Fibroblast of skin of right biceps (primary cell): ENCODE data around the gene AKAP5.
"Not testable (repeated sequence)": the region's sequence is repeated elsewhere in the genome, so short reads cannot be mapped to it uniquely, and the experiment has no call there.

Experiments
- DNase-seq: peaks from one replicate; pipeline ENCODE4 v3.0.0-alpha.2; 2013

The AKAP5 gene

GRCh38 chr14:64504310-64504896 is 39.1 kb downstream of the AKAP5 start, which contains the start of gene ZBTB1:
Gene ZBTB1 (plus strand): TSS chr14:64504770. CDS start chr14:64521505, 16,735 bp downstream.
- peak; percentile 90 for DNase-seq

GRCh38 chr14:64504897-64505794 is 39.8 kb downstream of the AKAP5 start:
- DNase-seq, result peak; percentile 92

DNA sequence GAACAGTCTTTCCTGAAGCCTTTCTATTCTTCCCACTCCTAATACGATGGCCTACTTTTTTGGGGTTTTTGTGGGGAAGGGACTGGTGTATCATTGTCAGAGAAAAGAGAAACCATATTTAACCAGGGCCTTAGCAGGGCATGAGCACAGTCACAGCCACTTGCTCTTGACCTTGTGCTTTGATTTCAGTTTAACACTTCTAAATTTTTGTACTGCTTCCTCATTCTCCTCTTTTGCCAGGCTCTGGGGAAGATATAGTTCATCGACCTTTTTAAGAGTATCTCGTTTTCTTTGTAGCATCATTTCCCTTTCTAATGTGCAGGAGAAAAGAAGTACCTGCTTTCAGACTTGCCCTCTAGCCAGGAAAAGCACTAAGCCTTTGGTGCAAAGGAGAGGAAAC is 41.4 kb downstream of the AKAP5 start:
- DNase-seq, result no peak

- peak; percentile 18 for DNase-seq
These were observed 42.3 kb downstream of the AKAP5 start for GRCh38 chr14:64507376-64508156.

DNA sequence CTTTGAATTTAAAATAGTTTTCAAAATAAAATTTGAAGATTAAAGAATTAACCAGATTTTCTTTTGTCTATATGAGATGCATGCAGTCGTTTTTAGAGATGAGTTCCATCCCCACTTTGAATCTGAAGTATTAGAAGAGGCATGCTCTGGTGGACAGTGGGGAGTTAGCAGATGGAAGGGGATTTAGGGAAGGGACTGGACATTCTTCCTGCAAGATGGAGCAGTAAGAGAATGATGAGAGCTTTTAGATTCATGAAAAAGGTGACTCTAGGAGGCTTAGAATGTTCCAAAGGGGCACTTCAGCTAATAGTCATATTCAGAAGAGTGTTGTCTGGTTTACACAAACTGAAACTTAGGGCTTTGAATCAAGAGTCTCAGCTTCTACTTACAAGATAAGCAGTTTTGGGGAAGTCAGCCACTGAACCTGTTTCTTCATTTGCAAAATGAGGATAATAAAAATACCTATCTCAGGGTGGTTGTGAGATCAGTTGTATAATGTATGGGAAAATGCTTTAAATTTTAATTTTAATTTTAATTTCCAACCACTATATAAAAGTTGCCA is 43.0 kb downstream of the AKAP5 start:
- no peak for DNase-seq

DNA sequence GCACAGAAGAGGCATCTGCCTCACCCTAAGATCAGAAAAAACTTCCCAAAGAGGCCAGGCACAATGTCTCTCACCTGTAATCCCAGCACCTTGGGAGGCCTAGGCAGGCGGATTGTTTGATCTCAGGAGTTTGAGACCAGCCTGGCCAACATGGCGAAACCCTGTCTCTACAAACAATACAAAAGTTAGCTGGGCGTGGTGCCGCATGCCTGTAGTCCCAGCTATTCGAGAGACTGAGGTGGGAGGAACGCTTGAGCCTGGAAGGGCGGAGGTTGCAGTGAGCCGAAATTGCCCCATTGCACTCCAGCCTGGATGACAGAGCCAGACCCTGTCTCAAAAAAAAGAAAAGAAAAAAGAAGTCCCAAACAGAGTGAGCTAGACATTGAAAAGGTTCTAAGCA is 43.7 kb downstream of the AKAP5 start:
- no peak for DNase-seq

DNA sequence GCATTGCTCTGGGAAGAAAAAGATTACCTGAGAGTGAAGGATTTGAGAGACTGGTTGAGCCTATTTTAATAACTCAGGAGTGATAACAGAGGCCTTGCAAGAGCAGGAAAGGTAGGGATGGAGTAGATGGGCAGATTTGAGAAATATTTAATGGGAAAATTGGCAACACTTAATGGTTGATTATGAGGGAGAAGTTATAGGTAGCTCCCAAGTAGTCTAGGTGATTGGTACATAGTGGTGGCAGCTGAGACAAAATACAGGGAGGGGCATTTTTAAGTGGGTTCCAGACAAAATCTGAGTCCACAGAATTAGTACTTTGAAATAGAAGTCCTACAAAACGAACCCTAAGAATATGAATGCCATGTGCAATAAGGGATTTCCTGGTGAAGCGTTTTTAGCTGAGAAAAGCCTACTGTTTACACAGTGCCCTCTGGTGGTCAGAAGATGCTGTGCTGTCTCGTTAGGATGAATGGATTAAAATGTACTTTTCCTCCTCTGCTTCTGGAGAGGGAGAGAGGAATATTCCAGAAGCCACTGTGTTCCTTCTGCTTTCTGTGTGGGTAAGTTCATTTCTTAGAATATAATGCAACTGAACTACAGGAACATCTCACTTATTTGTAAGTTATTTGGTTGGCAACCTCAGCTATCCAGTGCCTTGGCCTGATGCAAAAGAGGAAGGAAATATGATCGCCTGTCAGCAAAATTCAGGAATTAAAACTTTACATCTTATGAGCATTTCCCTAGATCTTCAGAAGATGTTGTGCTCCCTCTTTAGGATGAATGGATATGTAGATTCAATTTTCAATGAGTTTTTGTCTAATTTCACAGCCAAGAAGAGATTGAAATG is 45.7 kb downstream of the AKAP5 start:
- peak; percentile 64 for DNase-seq

DNA sequence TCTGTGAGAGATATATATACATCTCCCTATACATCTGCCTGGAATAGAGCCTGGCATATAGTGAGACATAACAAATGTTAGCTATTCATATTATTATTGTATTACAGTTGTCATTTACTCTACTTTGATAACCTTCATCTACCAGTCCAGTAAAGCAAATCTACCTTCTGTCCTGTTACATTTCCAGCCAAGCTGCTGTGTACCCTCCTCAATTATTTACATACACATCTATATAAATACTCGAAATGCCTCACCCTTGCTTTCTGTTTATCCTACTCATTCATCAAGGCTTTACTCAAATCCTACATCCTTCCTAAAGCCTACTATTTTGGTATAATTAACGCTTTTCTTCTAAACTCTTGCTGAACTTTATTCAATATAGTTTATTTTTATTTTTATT is 48.0 kb downstream of the AKAP5 start:
- DNase-seq, result no peak

DNA sequence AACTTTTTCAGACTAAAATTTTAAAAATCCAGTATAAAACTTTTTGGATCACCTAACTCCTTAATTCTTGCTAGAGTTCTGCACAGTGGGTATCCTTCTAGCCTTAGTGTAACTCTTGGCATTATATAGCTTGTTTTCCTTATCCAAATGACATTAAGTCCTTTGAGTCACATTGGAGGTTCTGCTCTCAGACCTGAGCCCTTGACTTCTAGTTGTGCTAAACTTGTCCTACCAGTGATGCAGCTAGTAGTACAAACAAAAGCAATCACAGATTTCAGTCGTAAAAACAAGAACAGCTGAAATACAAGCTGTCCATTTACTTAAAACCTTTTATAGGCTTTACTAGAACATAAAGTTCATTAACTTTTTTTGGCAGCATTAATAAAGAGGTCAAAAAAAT is 49.8 kb downstream of the AKAP5 start:
- DNase-seq, result no peak

DNA sequence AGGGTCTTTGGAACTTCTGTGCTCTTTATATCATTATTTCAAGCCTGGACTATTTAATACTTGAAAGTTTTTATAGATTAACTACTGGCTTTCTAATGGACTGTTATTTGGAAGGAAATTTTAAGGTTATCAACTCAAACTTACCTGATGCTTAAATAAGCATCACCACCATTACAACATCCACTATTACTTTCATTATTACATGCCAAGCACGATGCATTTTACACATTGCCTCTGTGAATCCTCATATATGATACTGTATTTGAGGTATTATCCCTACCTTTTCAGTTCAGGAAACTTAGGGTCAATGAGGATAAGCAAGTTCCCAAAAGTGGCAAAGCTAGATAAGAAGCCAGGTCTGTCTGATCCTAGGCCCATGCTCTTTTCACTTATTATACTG is 51.7 kb downstream of the AKAP5 start:
- no peak for DNase-seq

- not testable (repeated sequence) for DNase-seq
These were observed 52.4 kb downstream of the AKAP5 start for GRCh38 chr14:64517667-64518066.

- no peak for DNase-seq
These were observed 52.9 kb downstream of the AKAP5 start for GRCh38 chr14:64518229-64518628.

- DNase-seq, result no peak
These were observed 55.4 kb downstream of the AKAP5 start for GRCh38 chr14:64520699-64521098.

- no peak for DNase-seq
These were observed 57.5 kb downstream of the AKAP5 start for GRCh38 chr14:64522591-64523355.
